Measurements from ENCODE around the gene HBA2.
"Not testable (repeated sequence)": the region's sequence is repeated elsewhere in the genome, so short reads cannot be mapped to it uniquely, and the experiment has no call there.

The HBA2 gene

GRCh38 chr16:173928-174769 is 1.5 kb downstream of the HBA2 start:
- in situ Hi-C loops (cut with MboI; ENCODE audit: low sequenced_read_pairs) = not testable (repeated sequence)

- in situ Hi-C loops (cut with MboI; ENCODE audit: low sequenced_read_pairs) = no loop called here
These were observed 2.6 kb downstream of the HBA2 start for GRCh38 chr16:175011-175949.

- in situ Hi-C loops (cut with MboI; ENCODE audit: low sequenced_read_pairs) = not testable (repeated sequence)
These were observed 3.3 kb downstream of the HBA2 start for GRCh38 chr16:176006-176405.

GRCh38 chr16:176477-177382 is 4.1 kb downstream of the HBA2 start, which contains the start of gene HBA1:
TSS of gene HBA1 (plus strand) at chr16:176680. CDS start at chr16:176717, 37 bp downstream.
- in situ Hi-C loops (cut with MboI; ENCODE audit: low sequenced_read_pairs) = not testable (repeated sequence)

GRCh38 chr16:177394-177822 is 4.7 kb downstream of the HBA2 start:
- in situ Hi-C loops (cut with MboI; ENCODE audit: low sequenced_read_pairs) = no loop called here

- in situ Hi-C loops (cut with MboI; ENCODE audit: low sequenced_read_pairs) = no loop called here
These were observed 5.4 kb downstream of the HBA2 start for GRCh38 chr16:177981-178667.

GRCh38 chr16:178668-179015 is 6.0 kb downstream of the HBA2 start:
- in situ Hi-C loops (cut with MboI; ENCODE audit: low sequenced_read_pairs) = no loop called here

- in situ Hi-C loops (cut with MboI; ENCODE audit: low sequenced_read_pairs) = no loop called here
These were observed 6.8 kb downstream of the HBA2 start for GRCh38 chr16:179211-180092.

- in situ Hi-C loops (cut with MboI; ENCODE audit: low sequenced_read_pairs) = no loop called here
These were observed 7.5 kb downstream of the HBA2 start, which contains the start of gene HBQ1 for GRCh38 chr16:180101-180675. TSS of gene HBQ1 (plus strand) at chr16:180459. CDS start at chr16:180487, 28 bp downstream.

- in situ Hi-C loops (cut with MboI; ENCODE audit: low sequenced_read_pairs) = no loop called here
These were observed 8.2 kb downstream of the HBA2 start for GRCh38 chr16:180681-181564.

- in situ Hi-C loops (cut with MboI; ENCODE audit: low sequenced_read_pairs) = no loop called here
These were observed 8.9 kb downstream of the HBA2 start for GRCh38 chr16:181565-182021.

GRCh38 chr16:183005-183404 is 10.3 kb downstream of the HBA2 start:
- in situ Hi-C loops (cut with MboI; ENCODE audit: low sequenced_read_pairs) = no loop called here

- in situ Hi-C loops (cut with MboI; ENCODE audit: low sequenced_read_pairs) = no loop called here
These were observed 12.5 kb downstream of the HBA2 start for GRCh38 chr16:185213-185612.

GRCh38 chr16:185691-186090 is 13.0 kb downstream of the HBA2 start:
- in situ Hi-C loops (cut with MboI; ENCODE audit: low sequenced_read_pairs) = no loop called here

- in situ Hi-C loops (cut with MboI; ENCODE audit: low sequenced_read_pairs) = no loop called here
These were observed 14.7 kb downstream of the HBA2 start for GRCh38 chr16:187330-187729.

GRCh38 chr16:188674-189073 is 16.0 kb downstream of the HBA2 start:
- in situ Hi-C loops (cut with MboI; ENCODE audit: low sequenced_read_pairs) = no loop called here

- in situ Hi-C loops (cut with MboI; ENCODE audit: low sequenced_read_pairs) = no loop called here
These were observed 17.0 kb downstream of the HBA2 start for GRCh38 chr16:189604-190186.

Measured in HL-60/S4 treated with phorbol 12-myristate 13-acetate at 8.2 ng/mL for 4 days and 3 days (cell line).